H9 (cell line): ENCODE data around the gene KRT85. TPM values are rescaled to one million over a fixed set of nuclear protein-coding genes. Genes with fewer than 3 reads are reported as not detected.

ENCODE experiments used
- DNase-seq: peaks from one replicate; pipeline ENCODE4 v3.0.0-alpha.2; 2017
- H2AFZ ChIP-seq: one replicate; pipeline ENCODE4 v1.6.1; 2013; ENCODE audit warnings: mild to moderate bottlenecking, low read length, control low read depth, moderate library complexity
- H2AK5ac ChIP-seq: 2 replicates; pipeline ENCODE4 v1.6.1; 2013; ENCODE audit warnings: low read length, control low read depth, mixed read lengths; ENCODE audit not compliant: insufficient read length
- H2BK120ac ChIP-seq: one replicate; pipeline ENCODE4 v1.6.1; 2013; ENCODE audit warnings: low read depth, mild to moderate bottlenecking, low read length, control low read depth, inconsistent platforms; ENCODE audit not compliant: poor library complexity, severe bottlenecking
- H2BK12ac ChIP-seq: 2 replicates; pipeline ENCODE4 v1.6.1; 2013; ENCODE audit warnings: low read length, control low read depth, mixed read lengths, low read depth; ENCODE audit not compliant: insufficient read length
- H2BK15ac ChIP-seq: 2 replicates; pipeline ENCODE4 v1.6.1; 2013; ENCODE audit warnings: low read depth, low read length, control low read depth
- H2BK20ac ChIP-seq: one replicate; pipeline ENCODE4 v1.6.1; 2013; ENCODE audit warnings: low read depth, mild to moderate bottlenecking, low read length, control low read depth, inconsistent platforms; ENCODE audit not compliant: poor library complexity, severe bottlenecking
- H2BK5ac ChIP-seq: 2 replicates; pipeline ENCODE4 v1.6.1; 2013; ENCODE audit warnings: low read length, control low read depth, mixed read lengths; ENCODE audit not compliant: insufficient read length
- H3K14ac ChIP-seq: 2 replicates; pipeline ENCODE4 v1.6.1; 2013; ENCODE audit warnings: low read length, control low read depth; ENCODE audit not compliant: insufficient read depth
- H3K18ac ChIP-seq: 2 replicates; pipeline ENCODE4 v1.6.1; 2013; ENCODE audit warnings: low read depth, mild to moderate bottlenecking, mixed read lengths, low read length, control low read depth; ENCODE audit not compliant: insufficient read length
- H3K23ac ChIP-seq: 2 replicates; pipeline ENCODE4 v1.6.1; 2013; ENCODE audit warnings: low read length, control low read depth, mixed read lengths, low read depth; ENCODE audit not compliant: insufficient read length
- H3K23me2 ChIP-seq: 2 replicates; pipeline ENCODE4 v1.6.1; 2013; ENCODE audit warnings: low read depth, mild to moderate bottlenecking, mixed read lengths, low read length, control low read depth; ENCODE audit not compliant: insufficient read length, poor library complexity, severe bottlenecking
- H3K27ac ChIP-seq: 2 replicates; pipeline ENCODE4 v1.5.1; 2013; ENCODE audit warnings: low read length, control low read depth, mixed read lengths, low read depth; ENCODE audit not compliant: insufficient read length
- H3K27me3 ChIP-seq: 2 replicates; pipeline ENCODE4 v1.6.1; 2013; ENCODE audit warnings: low read length, control low read depth, inconsistent platforms; ENCODE audit not compliant: insufficient read depth
- H3K4ac ChIP-seq: 2 replicates; pipeline ENCODE4 v1.6.1; 2013; ENCODE audit warnings: low read depth, mild to moderate bottlenecking, control low read depth, inconsistent platforms, low read length, moderate library complexity
- H3K4me1 ChIP-seq: 2 replicates; pipeline ENCODE4 v1.6.1; 2013; ENCODE audit warnings: low read length, control low read depth, inconsistent platforms; ENCODE audit not compliant: insufficient read depth
- H3K4me2 ChIP-seq: 2 replicates; pipeline ENCODE4 v1.6.1; 2013; ENCODE audit warnings: low read length, control low read depth, mixed read lengths; ENCODE audit not compliant: insufficient read length, insufficient read depth
- H3K56ac ChIP-seq: 2 replicates; pipeline ENCODE4 v1.6.1; 2013; ENCODE audit warnings: low read depth, mild to moderate bottlenecking, mixed read lengths, low read length, control low read depth; ENCODE audit not compliant: insufficient read length
- H3K79me1 ChIP-seq: 2 replicates; pipeline ENCODE4 v1.6.1; 2013; ENCODE audit warnings: low read depth, mild to moderate bottlenecking, moderate library complexity, low read length, control low read depth, inconsistent platforms; ENCODE audit not compliant: insufficient read depth, poor library complexity, severe bottlenecking
- H3K79me2 ChIP-seq: 2 replicates; pipeline ENCODE4 v1.6.1; 2013; ENCODE audit warnings: low read length, control low read depth, inconsistent platforms; ENCODE audit not compliant: insufficient read depth
- H3K9ac ChIP-seq: 2 replicates; pipeline ENCODE4 v1.6.1; 2013; ENCODE audit warnings: low read length, control low read depth, mixed read lengths; ENCODE audit not compliant: insufficient read length; ENCODE audit errors: extremely low read depth
- H3K9me3 ChIP-seq: one replicate; pipeline ENCODE4 v1.6.1; 2013; ENCODE audit warnings: low read depth, low read length, inconsistent platforms; ENCODE audit not compliant: control insufficient read depth
- H3T11ph ChIP-seq: one replicate; pipeline ENCODE4 v1.6.1; 2013; ENCODE audit warnings: mild to moderate bottlenecking, low read length, control low read depth, inconsistent platforms
- H4K20me1 ChIP-seq: one replicate; pipeline ENCODE4 v1.6.1; 2013; ENCODE audit not compliant: control insufficient read depth, insufficient read length, insufficient read depth
- H4K5ac ChIP-seq: 2 replicates; pipeline ENCODE4 v1.6.1; 2013; ENCODE audit warnings: low read depth, mild to moderate bottlenecking, mixed read lengths, low read length, control low read depth; ENCODE audit not compliant: insufficient read length
- H4K8ac ChIP-seq: replicated peaks from 2 replicates; pipeline ENCODE4 v1.6.1; 2013; ENCODE audit warnings: low read length, control low read depth, mixed read lengths, low read depth; ENCODE audit not compliant: insufficient read length
- H4K91ac ChIP-seq: 2 replicates; pipeline ENCODE4 v1.6.1; 2013; ENCODE audit warnings: low read depth, mild to moderate bottlenecking, moderate library complexity, mixed read lengths, low read length, control low read depth; ENCODE audit not compliant: insufficient read length
- H3K27ac Mint-ChIP-seq, 3 experiments: 2 replicates in 2 of 3; 3 replicates in 1 of 3; pipeline ENCODE4 v1.8.0; 2020 to 2021; ENCODE audit warnings: mixed read lengths in 3 of 3, mild to moderate bottlenecking in 1 of 3, moderate library complexity in 1 of 3
- H3K27me3 Mint-ChIP-seq: 2 replicates; pipeline ENCODE4 v1.8.0; 2021; ENCODE audit warnings: low read depth, mild to moderate bottlenecking, moderate library complexity, mixed read lengths
- H3K36me3 Mint-ChIP-seq, 3 experiments: 2 replicates in 2 of 3; 3 replicates in 1 of 3; pipeline ENCODE4 v1.8.0; 2020 to 2021; ENCODE audit warnings: low read depth in 3 of 3, mixed read lengths in 3 of 3; ENCODE audit not compliant: insufficient read depth in 1 of 3
- H3K4me1 Mint-ChIP-seq, 2 experiments: 2 replicates each; pipeline ENCODE4 v1.8.0; 2020; ENCODE audit warnings: mixed read lengths in 2 of 2
- H3K4me3 Mint-ChIP-seq, 2 experiments: 2 replicates in 1 of 2; 3 replicates in 1 of 2; pipeline ENCODE4 v1.8.0; 2020 to 2021; ENCODE audit warnings: mild to moderate bottlenecking in 2 of 2, mixed read lengths in 2 of 2, moderate library complexity in 1 of 2
- H3K9me3 Mint-ChIP-seq, 2 experiments: 2 replicates in 1 of 2; 3 replicates in 1 of 2; pipeline ENCODE4 v1.8.0; 2020; ENCODE audit warnings: mild to moderate bottlenecking in 2 of 2, mixed read lengths in 2 of 2, moderate library complexity in 1 of 2
- WGBS: extraction: QIAGEN DNeasy Blood & Tissue Kit; methylation state at CpG from one replicate; pipeline ENCODE4 v1.1.7; 2013; ENCODE audit warnings: missing lambda C conversion rate, low lambda C conversion rate, mixed read lengths; ENCODE audit not compliant: insufficient read length; ENCODE audit errors: extremely low coverage; 5-methylcytosine and 5-hydroxymethylcytosine counted together
- total RNA-seq: library from RNA; stranded (reverse); gene quantifications from 2 replicates; pipeline ENCODE4 v1.2.1, GENCODE V29; 2021
- TF ChIP-seq, protein P1 (sequence below): fragments of 200-600 bp; sonication (generic); conservative IDR thresholded peaks from 3 replicates; pipeline ENCODE4 v1.8.0; 2021; ENCODE audit warnings: antibody characterized with exemption, mild to moderate bottlenecking

KRT85 gene
- total RNA-seq, 1 experiment from 2014 or later, result not detected

DNA sequence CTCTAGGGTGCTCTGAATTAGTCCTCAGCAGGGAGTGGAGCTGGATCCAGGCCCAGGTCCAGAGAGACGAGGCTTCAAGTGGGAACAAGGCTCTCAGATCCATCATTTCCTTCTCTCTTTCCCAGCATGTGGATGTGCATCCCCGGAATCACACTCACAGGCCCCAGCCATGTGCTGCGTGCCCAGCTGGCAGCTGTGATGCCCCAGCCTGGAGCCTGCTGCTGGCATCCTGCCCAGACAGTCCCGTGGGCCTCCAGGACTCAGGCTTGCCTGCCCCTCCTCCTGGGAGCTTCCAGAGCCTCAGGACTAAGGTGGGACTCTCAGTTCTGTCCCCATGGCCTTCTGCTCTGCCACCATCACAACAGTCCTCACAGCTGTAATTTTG lies 24.3 kb upstream of the KRT85 start:
- Histone ChIP-seq H2BK15ac (no peak overlapping the region), H3K9me3 (no peaks in the 10 kb centered on the region), H2BK120ac (no peak overlapping the region), H3K27me3 (no peaks in the 10 kb centered on the region), H3K4ac (no peak overlapping the region), H2BK20ac (no peak overlapping the region), H3K4me2 (no peak overlapping the region), H3K14ac (no peak overlapping the region), H2BK5ac (no peak overlapping the region), H3K27ac (no peak overlapping the region), H4K20me1 (no peaks in the 10 kb centered on the region), H3K4me1 (no peaks in the 10 kb centered on the region), H3K18ac (no peak overlapping the region), H3K23me2 (no peaks in the 10 kb centered on the region), H2AFZ (no peak overlapping the region), H2AK5ac (no peak overlapping the region), H4K8ac (no peak overlapping the region), H3K79me1 (no peaks in the 10 kb centered on the region), H4K5ac (no peak overlapping the region), H4K91ac (no peak overlapping the region), H3K9ac (no peak overlapping the region), H3K56ac (no peak overlapping the region), H2BK12ac (no peak overlapping the region), H3T11ph (no peak overlapping the region), H3K23ac (no peak overlapping the region), H3K79me2 (no peaks in the 10 kb centered on the region)
- no peak for DNase-seq
- peaks cover 5 to 10% of the 10 kb centered on the region in 2 experiments for H3K4me1 Mint-ChIP-seq
- no peak overlapping the region for H3K4me3 Mint-ChIP-seq
- no peak overlapping the region for H3K27ac Mint-ChIP-seq
- H3K27me3 Mint-ChIP-seq, result peaks cover 11% of the 10 kb centered on the region
- H3K9me3 Mint-ChIP-seq, result no peaks in the 10 kb centered on the region; a peak in 1 of 5 replicates
- no peaks in the 10 kb centered on the region for H3K36me3 Mint-ChIP-seq
- TF ChIP-seq, protein P1, sequence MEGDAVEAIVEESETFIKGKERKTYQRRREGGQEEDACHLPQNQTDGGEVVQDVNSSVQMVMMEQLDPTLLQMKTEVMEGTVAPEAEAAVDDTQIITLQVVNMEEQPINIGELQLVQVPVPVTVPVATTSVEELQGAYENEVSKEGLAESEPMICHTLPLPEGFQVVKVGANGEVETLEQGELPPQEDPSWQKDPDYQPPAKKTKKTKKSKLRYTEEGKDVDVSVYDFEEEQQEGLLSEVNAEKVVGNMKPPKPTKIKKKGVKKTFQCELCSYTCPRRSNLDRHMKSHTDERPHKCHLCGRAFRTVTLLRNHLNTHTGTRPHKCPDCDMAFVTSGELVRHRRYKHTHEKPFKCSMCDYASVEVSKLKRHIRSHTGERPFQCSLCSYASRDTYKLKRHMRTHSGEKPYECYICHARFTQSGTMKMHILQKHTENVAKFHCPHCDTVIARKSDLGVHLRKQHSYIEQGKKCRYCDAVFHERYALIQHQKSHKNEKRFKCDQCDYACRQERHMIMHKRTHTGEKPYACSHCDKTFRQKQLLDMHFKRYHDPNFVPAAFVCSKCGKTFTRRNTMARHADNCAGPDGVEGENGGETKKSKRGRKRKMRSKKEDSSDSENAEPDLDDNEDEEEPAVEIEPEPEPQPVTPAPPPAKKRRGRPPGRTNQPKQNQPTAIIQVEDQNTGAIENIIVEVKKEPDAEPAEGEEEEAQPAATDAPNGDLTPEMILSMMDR, result no peak
- no CpG with 5 or more reads among the region's 4 CpGs for WGBS
